Tibial nerve (tissue), 4 donors: ENCODE results near the gene GTSE1. TPM values are rescaled to one million over a fixed set of nuclear protein-coding genes. Genes with fewer than 3 reads are reported as not detected.

Experiments
- DNase-seq, 2 donors: peaks; one replicate each; pipeline ENCODE4 v3.0.0-alpha.2; 2019; ENCODE audit warnings: low spot score in 2 of 2
- H3K27ac ChIP-seq, 4 donors: fragments of 200-600 bp; sonication (generic) in 3 of 4; one replicate each; pipeline ENCODE4 v1.5.1; 2017 to 2019; ENCODE audit warnings: mild to moderate bottlenecking in 1 of 4
- H3K27me3 ChIP-seq, 2 donors: fragments of 200-600 bp; sonication (generic) in 1 of 2; one replicate each; pipeline versions ENCODE4 v1.5.1 to v1.6.0; 2017 to 2019
- H3K36me3 ChIP-seq, 3 donors: fragments of 200-600 bp; sonication (generic); one replicate each; pipeline ENCODE4 v1.5.1; 2018 to 2019
- H3K4me1 ChIP-seq, 4 donors: fragments of 200-600 bp; sonication (generic) in 3 of 4; one replicate each; pipeline ENCODE4 v1.5.1; 2017 to 2019
- H3K4me3 ChIP-seq, 4 donors: fragments of 200-600 bp; sonication (generic) in 3 of 4; one replicate each; pipeline ENCODE4 v1.5.1; 2017 to 2019; ENCODE audit warnings: mild to moderate bottlenecking in 1 of 4, moderate library complexity in 1 of 4
- H3K9me3 ChIP-seq, 4 donors: fragments of 200-600 bp; sonication (generic) in 3 of 4; one replicate each; pipeline ENCODE4 v1.5.1; 2017 to 2019
- EP300 ChIP-seq, 2 donors: sonication (generic); formaldehyde crosslinking; IDR thresholded peaks; one replicate each; pipeline ENCODE4 v1.6.1; 2017; ENCODE audit warnings: antibody characterized with exemption in 2 of 2, mild to moderate bottlenecking in 1 of 2
- POLR2A ChIP-seq, 2 donors: fragments of 450-650 bp; IDR thresholded peaks; one replicate each; pipeline ENCODE4 v1.6.1; 2017; ENCODE audit warnings: antibody characterized with exemption in 2 of 2, mild to moderate bottlenecking in 2 of 2, moderate library complexity in 2 of 2
- WGBS, 2 donors: methylation state at CpG; one replicate each; pipeline ENCODE4 v1.1.5; 2018; 5-methylcytosine and 5-hydroxymethylcytosine counted together
- total RNA-seq, 4 donors: library from RNA; depleted of rRNA; stranded (reverse); fragments of >200 nt; gene quantifications; one replicate each; pipeline ENCODE4 v1.1.0, GENCODE V29; 2016
- TF ChIP-seq, protein P1 (sequence below), 5 experiments: fragments of 200-600 bp in 3 of 5; fragments of 450-650 bp in 2 of 5; sonication (generic) in 3 of 5; IDR thresholded peaks; one replicate each; pipeline ENCODE4 v1.5.1; 2016 to 2019; ENCODE audit warnings: antibody characterized with exemption in 5 of 5, mild to moderate bottlenecking in 3 of 5, moderate library complexity in 2 of 5

GTSE1 gene
- total RNA-seq, 4 donors from 2014 or later = 0.30 to 3.3 TPM; not detected in 2

- TF ChIP-seq, protein P1, sequence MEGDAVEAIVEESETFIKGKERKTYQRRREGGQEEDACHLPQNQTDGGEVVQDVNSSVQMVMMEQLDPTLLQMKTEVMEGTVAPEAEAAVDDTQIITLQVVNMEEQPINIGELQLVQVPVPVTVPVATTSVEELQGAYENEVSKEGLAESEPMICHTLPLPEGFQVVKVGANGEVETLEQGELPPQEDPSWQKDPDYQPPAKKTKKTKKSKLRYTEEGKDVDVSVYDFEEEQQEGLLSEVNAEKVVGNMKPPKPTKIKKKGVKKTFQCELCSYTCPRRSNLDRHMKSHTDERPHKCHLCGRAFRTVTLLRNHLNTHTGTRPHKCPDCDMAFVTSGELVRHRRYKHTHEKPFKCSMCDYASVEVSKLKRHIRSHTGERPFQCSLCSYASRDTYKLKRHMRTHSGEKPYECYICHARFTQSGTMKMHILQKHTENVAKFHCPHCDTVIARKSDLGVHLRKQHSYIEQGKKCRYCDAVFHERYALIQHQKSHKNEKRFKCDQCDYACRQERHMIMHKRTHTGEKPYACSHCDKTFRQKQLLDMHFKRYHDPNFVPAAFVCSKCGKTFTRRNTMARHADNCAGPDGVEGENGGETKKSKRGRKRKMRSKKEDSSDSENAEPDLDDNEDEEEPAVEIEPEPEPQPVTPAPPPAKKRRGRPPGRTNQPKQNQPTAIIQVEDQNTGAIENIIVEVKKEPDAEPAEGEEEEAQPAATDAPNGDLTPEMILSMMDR (IDR thresholded peaks at IDR 0.05) = no peak
- TF ChIP-seq EP300 (IDR thresholded peaks at IDR 0.05) (no peak), POLR2A (IDR thresholded peaks at IDR 0.05) (no peak)
- Histone ChIP-seq H3K36me3 (no peaks in the 10 kb centered on the region), H3K4me1 (peaks cover 0 to 41% (median 19%) of the 10 kb centered on the region in 4 donors), H3K27me3 (no peaks in the 10 kb centered on the region), H3K27ac (peak overlapping the region; percentile 66 to 94 (median 90)), H3K9me3 (no peaks in the 10 kb centered on the region), H3K4me3 (peak overlapping the region; percentile 73 to 95 (median 90))
- 4% methylated on average over 23 to 25 of the region's 25 CpGs for WGBS, 2 donors
- DNase-seq = no peak
Measured at GRCh38 chr22:46250783-46251125, 45.9 kb upstream of the GTSE1 start.

GRCh38 chr22:46251266-46251665, 45.4 kb upstream of the GTSE1 start:
- Histone ChIP-seq H3K27me3 (no peaks in the 10 kb centered on the region), H3K9me3 (no peaks in the 10 kb centered on the region), H3K27ac (peak overlapping the region in 3 of 4 donors; percentile 88 to 94 (median 93)), H3K4me1 (peaks cover 0 to 35% (median 19%) of the 10 kb centered on the region in 4 donors), H3K4me3 (peak overlapping the region; percentile 73 to 95 (median 90)), H3K36me3 (peaks cover 0 to 4% (median 0%) of the 10 kb centered on the region in 3 donors)
- no peak for DNase-seq
- TF ChIP-seq, protein P1 (IDR thresholded peaks at IDR 0.05) = no peak
- TF ChIP-seq EP300 (IDR thresholded peaks at IDR 0.05) (no peak), POLR2A (IDR thresholded peaks at IDR 0.05) (no peak)
- 49 to 57% methylated on average over 7 of the region's 7 CpGs for WGBS, 2 donors

DNA sequence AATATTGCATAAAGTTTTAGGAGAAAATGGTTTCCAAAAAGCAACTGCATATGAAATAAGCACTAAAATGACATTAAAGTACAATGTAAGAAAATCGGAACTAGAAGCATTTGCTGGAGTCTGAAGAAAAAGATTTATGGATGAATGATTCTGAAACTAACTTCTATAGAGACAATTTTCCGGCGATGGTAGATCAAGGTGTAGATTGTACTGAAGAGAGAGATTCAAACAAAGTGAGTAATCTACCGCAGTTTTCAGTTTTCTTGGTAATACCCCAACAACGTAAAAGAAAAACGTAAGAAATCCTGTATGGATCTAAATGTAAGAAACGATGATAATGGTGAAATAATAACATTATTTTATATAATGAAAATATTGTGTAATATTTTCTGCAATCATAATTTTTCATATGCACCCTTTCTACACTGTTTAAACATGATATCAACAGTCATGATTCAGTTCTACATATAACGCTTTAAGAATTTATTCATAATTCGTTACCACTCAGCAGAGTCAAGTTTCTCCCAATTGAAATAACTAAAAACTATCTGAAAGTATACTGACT, 44.8 kb upstream of the GTSE1 start:
- TF ChIP-seq, protein P1 (IDR thresholded peaks at IDR 0.05) = no peak
- Histone ChIP-seq H3K9me3 (no peaks in the 10 kb centered on the region), H3K4me1 (peaks cover 0 to 35% (median 19%) of the 10 kb centered on the region in 4 donors), H3K27ac (no peak overlapping the region), H3K27me3 (no peaks in the 10 kb centered on the region), H3K36me3 (peaks cover 0 to 4% (median 0%) of the 10 kb centered on the region in 3 donors), H3K4me3 (no peak overlapping the region)
- no peak for DNase-seq
- 73 to 75% methylated on average over 9 of the region's 9 CpGs for WGBS, 2 donors

DNA sequence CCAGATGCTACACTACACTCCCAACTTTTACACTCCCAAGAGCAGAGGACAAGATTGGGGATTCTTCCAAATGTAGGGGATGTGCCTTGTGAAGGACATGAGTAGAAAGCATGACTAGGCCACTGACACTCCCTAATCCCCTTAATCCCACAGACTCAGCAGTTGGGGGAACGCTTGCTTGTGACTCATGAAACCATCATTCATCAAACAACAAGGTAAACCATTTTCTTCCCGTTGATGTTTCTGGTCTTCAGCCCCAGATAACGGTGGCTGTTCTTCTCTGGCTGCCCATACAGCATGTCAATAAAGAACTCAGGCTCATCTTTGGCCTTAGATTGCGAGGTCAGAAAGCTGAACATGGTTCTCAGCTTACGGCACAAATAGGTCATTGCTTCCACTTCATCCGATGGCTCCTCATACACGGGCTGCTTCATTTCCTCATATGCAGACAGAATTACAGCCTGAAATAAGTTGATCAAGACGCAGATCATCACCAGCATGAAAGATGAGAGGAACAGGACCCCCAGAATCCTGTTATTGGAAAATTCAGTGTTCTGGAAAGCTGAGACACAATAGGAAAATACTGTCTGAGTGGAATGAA, 40.2 kb upstream of the GTSE1 start:
- no peak for DNase-seq
- WGBS, 2 donors = 75 to 81% methylated on average over 8 of the region's 8 CpGs
- Histone ChIP-seq H3K27ac (no peak overlapping the region), H3K4me1 (peaks cover 0 to 9% (median 4%) of the 10 kb centered on the region in 4 donors), H3K27me3 (peaks cover 0 to 4% of the 10 kb centered on the region in 2 donors), H3K4me3 (no peak overlapping the region), H3K9me3 (peaks cover 0 to 4% (median 0%) of the 10 kb centered on the region in 4 donors), H3K36me3 (peaks cover 0 to 4% (median 0%) of the 10 kb centered on the region in 3 donors)
- TF ChIP-seq EP300 (IDR thresholded peaks at IDR 0.05) (no peak), POLR2A (IDR thresholded peaks at IDR 0.05) (no peak)
- TF ChIP-seq, protein P1 (IDR thresholded peaks at IDR 0.05) = no peak

DNA sequence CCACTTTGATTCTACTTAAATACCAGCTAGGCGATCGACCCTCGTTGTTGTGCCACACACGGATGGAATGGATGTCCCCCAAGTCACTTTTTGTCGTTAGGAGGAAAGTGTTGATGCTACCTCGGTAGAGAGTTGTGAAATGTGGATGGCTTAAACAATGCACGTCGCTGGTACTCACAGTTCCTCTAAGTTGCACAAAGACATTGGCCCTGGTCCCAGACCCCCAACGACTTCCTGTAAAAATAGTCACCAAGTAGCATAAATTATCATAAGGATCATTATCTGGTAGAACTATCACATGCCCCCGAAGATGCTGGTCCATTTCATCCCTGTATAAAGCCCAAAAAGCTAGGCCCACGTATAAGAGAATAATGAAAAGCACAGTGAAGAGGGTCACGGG, 37.3 kb upstream of the GTSE1 start:
- Histone ChIP-seq H3K36me3 (peaks cover 0 to 4% (median 0%) of the 10 kb centered on the region in 3 donors), H3K4me1 (peaks cover 0 to 3% (median 0%) of the 10 kb centered on the region in 4 donors), H3K27ac (no peak overlapping the region), H3K27me3 (peaks cover 0 to 11% of the 10 kb centered on the region in 2 donors), H3K4me3 (no peak overlapping the region), H3K9me3 (peaks cover 0 to 4% (median 0%) of the 10 kb centered on the region in 4 donors)
- TF ChIP-seq EP300 (IDR thresholded peaks at IDR 0.05) (peak in 1 of 2 donors; percentile 34), POLR2A (IDR thresholded peaks at IDR 0.05) (no peak)
- TF ChIP-seq, protein P1 (IDR thresholded peaks at IDR 0.05) = no peak
- WGBS, 2 donors = 77 to 79% methylated on average over 12 of the region's 12 CpGs
- no peak for DNase-seq
